DOHH2 (cell line): ENCODE measurements around the gene GP1BB.

ENCODE experiments used
- EZH2phosphoT487 ChIP-seq: fragments of 200-600 bp; sonication (generic); IDR thresholded peaks from 2 replicates; pipeline ENCODE4 v1.6.1; 2017; ENCODE audit warnings: borderline replicate concordance, mild to moderate bottlenecking, antibody characterized with exemption, low read length, moderate library complexity, mixed read lengths
- TF ChIP-seq, protein P1 (sequence below): fragments of 200-600 bp; sonication (generic); IDR thresholded peaks from one replicate; pipeline ENCODE4 v1.5.1; 2014; ENCODE audit warnings: antibody characterized with exemption, mild to moderate bottlenecking, low read depth, low read length; ENCODE audit not compliant: poor library complexity, severe bottlenecking

DNA sequence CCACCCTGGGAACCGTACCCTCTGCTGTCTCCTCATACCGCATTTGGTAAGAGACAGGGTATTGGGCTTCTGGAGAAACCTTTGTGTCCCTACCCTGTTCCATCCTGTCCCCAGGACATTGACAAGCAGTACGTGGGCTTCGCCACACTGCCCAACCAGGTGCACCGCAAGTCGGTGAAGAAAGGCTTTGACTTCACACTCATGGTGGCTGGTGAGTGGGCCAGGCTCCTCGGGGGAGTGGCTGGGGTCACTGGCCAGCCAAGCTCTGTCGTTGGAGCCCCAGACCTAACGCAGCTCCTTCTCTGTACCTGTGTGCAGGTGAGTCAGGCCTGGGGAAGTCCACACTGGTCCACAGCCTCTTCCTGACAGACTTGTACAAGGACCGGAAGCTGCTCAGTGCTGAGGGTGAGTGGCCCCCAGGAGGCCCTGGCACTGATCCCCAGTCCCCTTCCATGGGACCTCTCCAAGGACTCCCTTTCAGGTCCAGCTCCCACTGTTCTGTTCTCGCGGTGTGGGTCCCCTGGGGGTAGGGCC, 3.8 kb upstream of the GP1BB start:
- no peak for TF ChIP-seq EZH2phosphoT487
- TF ChIP-seq, protein P1, sequence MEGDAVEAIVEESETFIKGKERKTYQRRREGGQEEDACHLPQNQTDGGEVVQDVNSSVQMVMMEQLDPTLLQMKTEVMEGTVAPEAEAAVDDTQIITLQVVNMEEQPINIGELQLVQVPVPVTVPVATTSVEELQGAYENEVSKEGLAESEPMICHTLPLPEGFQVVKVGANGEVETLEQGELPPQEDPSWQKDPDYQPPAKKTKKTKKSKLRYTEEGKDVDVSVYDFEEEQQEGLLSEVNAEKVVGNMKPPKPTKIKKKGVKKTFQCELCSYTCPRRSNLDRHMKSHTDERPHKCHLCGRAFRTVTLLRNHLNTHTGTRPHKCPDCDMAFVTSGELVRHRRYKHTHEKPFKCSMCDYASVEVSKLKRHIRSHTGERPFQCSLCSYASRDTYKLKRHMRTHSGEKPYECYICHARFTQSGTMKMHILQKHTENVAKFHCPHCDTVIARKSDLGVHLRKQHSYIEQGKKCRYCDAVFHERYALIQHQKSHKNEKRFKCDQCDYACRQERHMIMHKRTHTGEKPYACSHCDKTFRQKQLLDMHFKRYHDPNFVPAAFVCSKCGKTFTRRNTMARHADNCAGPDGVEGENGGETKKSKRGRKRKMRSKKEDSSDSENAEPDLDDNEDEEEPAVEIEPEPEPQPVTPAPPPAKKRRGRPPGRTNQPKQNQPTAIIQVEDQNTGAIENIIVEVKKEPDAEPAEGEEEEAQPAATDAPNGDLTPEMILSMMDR = no peak
